ENCODE data around the gene MTHFSD. TPM values are rescaled to one million over a fixed set of nuclear protein-coding genes. Genes with fewer than 3 reads are reported as not detected.

Gene MTHFSD
- total and polyA plus RNA-seq, 10 of the 15 experiments (the other 5 are each of a cell fraction or from before 2014, with no cell fraction given) = 2.2 to 24.5 (median 18.1) TPM

DNA sequence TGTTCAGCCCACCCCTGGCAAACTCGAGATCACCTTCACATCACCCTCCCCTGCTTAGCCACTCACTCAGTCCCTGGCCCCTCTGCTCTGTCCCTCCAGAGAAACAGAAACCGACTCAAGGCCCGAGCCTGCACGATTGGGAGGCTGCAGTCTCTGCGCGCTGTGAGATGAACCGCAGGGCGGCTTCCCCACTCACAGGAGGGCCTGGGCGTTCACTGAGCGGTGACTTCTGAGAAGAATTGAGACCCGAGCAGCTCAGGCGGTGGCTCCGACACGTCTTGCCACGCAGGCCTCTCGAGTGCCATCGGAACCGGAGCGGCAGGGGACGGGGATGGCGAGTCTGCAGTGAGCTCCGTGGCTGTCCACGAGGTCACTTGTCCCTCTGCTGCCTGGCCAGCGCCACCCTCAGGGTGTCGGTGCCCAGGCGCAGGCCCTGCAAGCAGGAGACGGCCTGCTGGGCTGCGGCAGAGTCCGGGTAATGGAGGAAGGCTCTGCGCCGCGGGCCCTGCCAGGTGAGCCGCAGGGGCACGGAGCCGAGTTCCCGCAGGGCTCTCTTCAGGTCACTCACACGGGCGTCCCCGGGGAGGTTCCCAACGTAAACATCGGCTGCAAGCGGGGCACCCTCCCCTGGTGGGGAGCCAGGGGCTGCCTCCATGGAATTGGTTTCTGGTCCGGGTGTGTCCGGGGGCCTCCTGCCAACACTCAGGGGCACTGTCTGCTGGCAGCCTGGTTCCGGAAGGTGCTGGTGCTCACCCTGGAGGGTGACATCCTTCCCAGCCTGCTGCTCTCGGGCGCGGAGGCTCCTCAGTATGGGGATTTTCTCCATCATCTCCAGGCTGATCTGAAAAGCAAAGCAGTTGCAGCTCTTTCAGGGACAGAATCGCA lies 23.2 kb downstream of the MTHFSD start:
- Histone ChIP-seq H3K9me3 (replicated peaks; ENCODE audit: control insufficient read depth, insufficient read depth, low read length) (no peaks in the 10 kb centered on the region), H3K4me1 (ENCODE audit: control insufficient read depth, insufficient read depth, low read length) (no peaks in the 10 kb centered on the region), H3K4me2 (ENCODE audit: control insufficient read depth, insufficient read depth) (no peak overlapping the region), H3K27me3 (replicated peaks in 1 of 2; ENCODE audit: control insufficient read depth in 2 of 2, insufficient read depth in 2 of 2, low read length in 1 of 2) (no peaks in the 10 kb centered on the region), H3K36me3 (ENCODE audit: control insufficient read depth in 2 of 2, insufficient read depth in 2 of 2, low read length in 1 of 2) (no peaks in the 10 kb centered on the region; a peak in 1 of 4 replicates), H3K4me3 (no peak overlapping the region), H3K27ac (ENCODE audit: control insufficient read depth, insufficient read depth) (no peak overlapping the region), H4K20me1 (ENCODE audit: control insufficient read depth, insufficient read depth) (no peaks in the 10 kb centered on the region; the same call in 1 of the 2 replicates), H3K9ac (ENCODE audit: control insufficient read depth, insufficient read depth, low read length) (no peak overlapping the region), H2AFZ (ENCODE audit: control insufficient read depth, low read depth, low read length) (no peak overlapping the region), H3K79me2 (ENCODE audit: control insufficient read depth, insufficient read depth, low read length) (no peaks in the 10 kb centered on the region)
- CTCF ChIA-PET = no interaction called here
- POLR2A ChIA-PET = interaction anchor here (0.5 kb wide), 1 partner anchor 746 kb away, joined by 3 read pairs; no protein-coding TSS in a partner anchor
- 89% methylated on average over 46 of the region's 49 CpGs for WGBS (ENCODE audit: insufficient coverage, insufficient replicate concordance, low lambda C conversion rate, missing lambda C conversion rate)
- ATAC-seq = no peak
- in situ Hi-C loops (cut with MboI) (no loop called here), intact Hi-C loops (cut with micrococcal nuclease; ENCODE audit: unreplicated experiment) (no loop called here)
- no peak for DNase-seq (ENCODE audit: low read depth, low spot score)
- no peak for FAIRE-seq
- TF ChIP-seq, protein P1, sequence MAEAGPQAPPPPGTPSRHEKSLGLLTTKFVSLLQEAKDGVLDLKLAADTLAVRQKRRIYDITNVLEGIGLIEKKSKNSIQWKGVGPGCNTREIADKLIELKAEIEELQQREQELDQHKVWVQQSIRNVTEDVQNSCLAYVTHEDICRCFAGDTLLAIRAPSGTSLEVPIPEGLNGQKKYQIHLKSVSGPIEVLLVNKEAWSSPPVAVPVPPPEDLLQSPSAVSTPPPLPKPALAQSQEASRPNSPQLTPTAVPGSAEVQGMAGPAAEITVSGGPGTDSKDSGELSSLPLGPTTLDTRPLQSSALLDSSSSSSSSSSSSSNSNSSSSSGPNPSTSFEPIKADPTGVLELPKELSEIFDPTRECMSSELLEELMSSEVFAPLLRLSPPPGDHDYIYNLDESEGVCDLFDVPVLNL (IDR thresholded peaks at IDR 0.05; ENCODE audit: low read depth, low read length) = no peak
- no peak for TF ChIP-seq TAF1 (IDR thresholded peaks at IDR 0.05; ENCODE audit: borderline replicate concordance, low read depth, low read length)
- TF ChIP-seq FOS (IDR thresholded peaks at IDR 0.05; ENCODE audit: borderline replicate concordance, extremely low read depth, insufficient read length) = no peak
- TF ChIP-seq NR2C2 (IDR thresholded peaks at IDR 0.05; ENCODE audit: borderline replicate concordance, control insufficient read depth, insufficient read length, low read depth) = no peak
- RAD21 ChIA-PET (ENCODE audit: unreplicated experiment) = no interaction called here
- SMC1A ChIA-PET (ENCODE audit: uncharacterized antibody, unreplicated experiment) = no interaction called here
- no TSS peak for BruUV-seq (replicated peaks)

- POLR2A ChIA-PET = interaction anchor here (0.5 kb wide), 1 partner anchor 746 kb away, joined by 3 read pairs; no protein-coding TSS in a partner anchor
- WGBS (ENCODE audit: insufficient coverage, insufficient replicate concordance, low lambda C conversion rate, missing lambda C conversion rate) = 95% methylated on average over 4 of the region's 7 CpGs
- BruUV-seq (replicated peaks) = no TSS peak
- ATAC-seq (no peak), DNase-seq (ENCODE audit: low read depth, low spot score) (no peak), FAIRE-seq (no peak)
- in situ Hi-C loops (cut with MboI) (no loop called here), intact Hi-C loops (cut with micrococcal nuclease; ENCODE audit: unreplicated experiment) (no loop called here)
- no peaks in the 10 kb centered on the region for H3K27me3 ChIP-seq (replicated peaks in 1 of 2; ENCODE audit: control insufficient read depth in 2 of 2, insufficient read depth in 2 of 2, low read length in 1 of 2)
- H3K36me3 ChIP-seq (ENCODE audit: control insufficient read depth in 2 of 2, insufficient read depth in 2 of 2, low read length in 1 of 2) = no peaks in the 10 kb centered on the region; a peak in 1 of 4 replicates
- H4K20me1 ChIP-seq (ENCODE audit: control insufficient read depth, insufficient read depth) = no peaks in the 10 kb centered on the region; the same call in 1 of the 2 replicates
- H3K79me2 ChIP-seq (ENCODE audit: control insufficient read depth, insufficient read depth, low read length) = no peaks in the 10 kb centered on the region
- H3K4me3 ChIP-seq = no peak overlapping the region
- H3K4me2 ChIP-seq (ENCODE audit: control insufficient read depth, insufficient read depth) = no peak overlapping the region
- H3K4me1 ChIP-seq (ENCODE audit: control insufficient read depth, insufficient read depth, low read length) = no peaks in the 10 kb centered on the region
- H2AFZ ChIP-seq (ENCODE audit: control insufficient read depth, low read depth, low read length) = no peak overlapping the region
- no peak for TF ChIP-seq BMI1 (IDR thresholded peaks at IDR 0.05; ENCODE audit: borderline replicate concordance)
- TF ChIP-seq, protein P2, sequence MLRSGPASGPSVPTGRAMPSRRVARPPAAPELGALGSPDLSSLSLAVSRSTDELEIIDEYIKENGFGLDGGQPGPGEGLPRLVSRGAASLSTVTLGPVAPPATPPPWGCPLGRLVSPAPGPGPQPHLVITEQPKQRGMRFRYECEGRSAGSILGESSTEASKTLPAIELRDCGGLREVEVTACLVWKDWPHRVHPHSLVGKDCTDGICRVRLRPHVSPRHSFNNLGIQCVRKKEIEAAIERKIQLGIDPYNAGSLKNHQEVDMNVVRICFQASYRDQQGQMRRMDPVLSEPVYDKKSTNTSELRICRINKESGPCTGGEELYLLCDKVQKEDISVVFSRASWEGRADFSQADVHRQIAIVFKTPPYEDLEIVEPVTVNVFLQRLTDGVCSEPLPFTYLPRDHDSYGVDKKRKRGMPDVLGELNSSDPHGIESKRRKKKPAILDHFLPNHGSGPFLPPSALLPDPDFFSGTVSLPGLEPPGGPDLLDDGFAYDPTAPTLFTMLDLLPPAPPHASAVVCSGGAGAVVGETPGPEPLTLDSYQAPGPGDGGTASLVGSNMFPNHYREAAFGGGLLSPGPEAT (IDR thresholded peaks at IDR 0.05; ENCODE audit: low read depth) = no peak
- TF ChIP-seq ZNF217 (IDR thresholded peaks at IDR 0.05) = no peak
- TF ChIP-seq NFYA (IDR thresholded peaks at IDR 0.05; ENCODE audit: borderline replicate concordance, low read depth, low read length) = no peak
- no peak for TF ChIP-seq FOS (IDR thresholded peaks at IDR 0.05; ENCODE audit: borderline replicate concordance, extremely low read depth, insufficient read length)
- no peak for TF ChIP-seq HCFC1 (IDR thresholded peaks at IDR 0.05; ENCODE audit: low read length)
- SMC1A ChIA-PET (ENCODE audit: uncharacterized antibody, unreplicated experiment) = no interaction called here
- H3K9ac ChIP-seq (ENCODE audit: control insufficient read depth, insufficient read depth, low read length) = no peak overlapping the region
- no peak overlapping the region for H3K27ac ChIP-seq (ENCODE audit: control insufficient read depth, insufficient read depth)
- no peaks in the 10 kb centered on the region for H3K9me3 ChIP-seq (replicated peaks; ENCODE audit: control insufficient read depth, insufficient read depth, low read length)
- RAD21 ChIA-PET (ENCODE audit: unreplicated experiment) = no interaction called here
- CTCF ChIA-PET = no interaction called here
Observed at GRCh38 chr16:86531191-86531545, 23.9 kb downstream of the MTHFSD start.

Measured in GM12878 (cell line).